COLO829 (cell line): ENCODE results near the gene ASB9.
"Not testable (repeated sequence)": the region's sequence is repeated elsewhere in the genome, so short reads cannot be mapped to it uniquely, and the experiment has no call there.

Source experiments
- DNase-seq: peaks from one replicate; pipeline ENCODE4 v3.0.0; 2012; ENCODE audit warnings: low spot score

ASB9 gene, protein sequence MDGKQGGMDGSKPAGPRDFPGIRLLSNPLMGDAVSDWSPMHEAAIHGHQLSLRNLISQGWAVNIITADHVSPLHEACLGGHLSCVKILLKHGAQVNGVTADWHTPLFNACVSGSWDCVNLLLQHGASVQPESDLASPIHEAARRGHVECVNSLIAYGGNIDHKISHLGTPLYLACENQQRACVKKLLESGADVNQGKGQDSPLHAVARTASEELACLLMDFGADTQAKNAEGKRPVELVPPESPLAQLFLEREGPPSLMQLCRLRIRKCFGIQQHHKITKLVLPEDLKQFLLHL

DNA sequence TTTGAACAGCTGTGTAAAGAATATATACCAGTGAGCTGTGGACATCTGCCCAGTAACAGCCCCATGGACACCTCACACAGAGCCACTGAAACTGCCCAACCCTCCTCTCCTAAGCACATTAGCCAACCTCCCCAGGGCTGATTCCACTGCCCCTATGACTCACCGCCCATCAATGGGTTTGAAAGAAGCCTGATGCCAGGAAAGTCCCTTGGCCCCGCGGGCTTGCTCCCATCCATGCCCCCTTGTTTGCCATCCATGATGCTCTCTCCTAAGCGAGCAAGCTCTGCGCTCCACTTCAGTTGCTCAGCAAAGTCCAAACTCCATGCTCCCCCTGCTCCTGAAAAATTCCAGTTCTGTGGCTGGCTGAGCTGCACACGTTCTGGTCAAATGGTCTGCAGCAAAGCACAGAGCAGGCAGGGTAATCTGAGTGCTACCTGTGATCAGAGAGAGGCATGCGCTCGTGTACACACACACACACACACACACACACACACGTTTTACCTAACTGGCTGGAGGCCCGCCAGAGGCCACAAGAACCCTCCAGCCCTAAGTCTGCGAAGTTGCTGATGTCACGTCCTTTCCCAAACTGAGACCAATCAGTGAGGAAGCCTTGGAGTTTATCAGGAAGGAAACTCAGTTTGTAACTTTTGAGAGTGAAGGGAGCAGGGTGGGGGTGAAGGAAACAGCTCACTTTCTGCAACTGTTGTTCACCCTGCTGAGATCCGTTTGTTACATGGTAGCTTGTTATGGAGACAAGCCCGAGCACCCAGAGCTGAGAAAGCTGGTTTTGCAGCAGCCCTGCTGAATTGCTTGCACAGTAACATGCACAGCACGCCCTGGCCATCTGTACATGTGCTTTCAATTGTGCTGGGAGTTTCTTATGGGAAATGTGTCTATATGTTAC lies at the start of gene ASB9:
Gene ASB9 (minus strand): TSS at position 466 of the 904 bp plus-strand sequence. CDS start 209 bp downstream, at position 257.
- DNase-seq = peak; percentile 66

DNA sequence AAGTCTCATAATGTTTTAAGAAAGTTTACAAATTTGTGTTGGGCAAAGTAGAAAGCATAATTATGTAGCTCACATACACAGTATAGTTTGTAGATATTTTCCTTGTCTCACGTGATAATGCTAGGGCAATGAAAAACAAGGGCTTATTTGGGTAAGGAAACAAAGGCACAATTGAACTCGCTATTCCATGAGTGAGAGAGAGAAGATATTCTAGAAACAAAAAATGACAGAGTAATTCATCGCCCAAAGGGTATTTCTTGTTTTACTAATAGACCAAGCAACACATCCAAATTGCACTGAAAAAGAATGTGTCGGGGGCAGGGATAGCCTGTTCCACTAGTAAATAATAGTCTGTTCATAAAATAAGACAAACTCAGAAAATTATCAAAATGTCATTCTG lies 49.2 kb upstream of the ASB9 start:
- DNase-seq = no peak

DNA sequence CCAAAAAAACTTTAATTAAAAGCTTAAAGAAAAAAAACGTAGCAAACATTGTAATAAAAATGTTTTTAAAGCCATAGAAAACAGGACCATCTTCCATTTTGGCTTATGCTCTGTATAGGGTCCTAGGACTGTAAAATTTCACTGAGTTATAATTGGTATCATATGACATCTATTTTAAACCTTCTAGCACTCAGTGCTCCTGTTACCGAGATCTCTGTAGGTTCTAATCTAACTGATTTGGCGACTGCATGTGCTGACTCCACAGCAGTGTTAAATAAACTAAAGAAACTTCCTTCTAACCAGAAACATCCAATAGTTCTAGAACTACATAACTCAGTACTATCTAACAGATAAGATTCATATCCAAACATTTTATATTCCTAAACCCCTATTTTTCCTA lies 45.6 kb upstream of the ASB9 start, which contains the start of gene ASB11:
Gene ASB11 (minus strand): TSS at position 132 of the 400 bp plus-strand sequence. CDS start 35 bp downstream, at position 97.
- DNase-seq = no peak

DNA sequence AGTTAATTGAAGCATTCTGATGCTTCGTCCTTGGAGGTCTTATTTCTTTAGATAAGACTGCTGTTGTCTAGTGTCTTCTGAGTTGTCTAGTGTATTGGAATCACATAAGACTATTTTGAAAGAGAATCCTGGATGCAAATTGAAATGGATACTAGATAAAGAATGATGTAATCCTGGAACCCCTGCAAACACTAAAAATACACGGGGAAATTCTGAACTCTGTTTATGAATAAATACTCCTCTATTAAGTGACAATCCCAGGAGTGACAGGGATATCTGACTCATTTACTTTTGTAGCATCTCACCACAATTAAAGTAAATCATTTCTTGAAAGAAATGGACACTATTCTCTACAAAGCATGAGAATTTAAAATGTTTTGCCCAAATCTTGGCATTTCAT lies 44.6 kb upstream of the ASB9 start:
- DNase-seq = no peak

DNA sequence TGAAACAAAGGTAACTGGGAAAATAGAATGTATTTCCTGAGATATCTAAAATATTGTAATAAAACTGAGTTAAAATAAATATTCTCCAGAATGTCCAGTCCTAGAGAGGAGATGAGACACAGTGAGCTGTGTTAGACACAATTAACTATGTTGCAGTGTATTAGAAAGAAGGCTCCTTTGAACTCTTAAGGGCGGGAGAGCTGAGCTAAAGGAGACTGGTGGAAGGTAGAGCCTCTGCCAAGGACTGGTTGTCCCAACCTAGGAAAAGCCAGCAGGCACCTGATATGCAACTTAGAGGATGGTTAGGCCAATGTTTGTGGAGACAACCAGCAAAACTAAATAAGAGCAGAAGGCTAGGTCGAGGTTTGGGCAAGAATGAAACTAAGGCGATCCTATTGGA lies 41.2 kb upstream of the ASB9 start:
- no peak for DNase-seq

DNA sequence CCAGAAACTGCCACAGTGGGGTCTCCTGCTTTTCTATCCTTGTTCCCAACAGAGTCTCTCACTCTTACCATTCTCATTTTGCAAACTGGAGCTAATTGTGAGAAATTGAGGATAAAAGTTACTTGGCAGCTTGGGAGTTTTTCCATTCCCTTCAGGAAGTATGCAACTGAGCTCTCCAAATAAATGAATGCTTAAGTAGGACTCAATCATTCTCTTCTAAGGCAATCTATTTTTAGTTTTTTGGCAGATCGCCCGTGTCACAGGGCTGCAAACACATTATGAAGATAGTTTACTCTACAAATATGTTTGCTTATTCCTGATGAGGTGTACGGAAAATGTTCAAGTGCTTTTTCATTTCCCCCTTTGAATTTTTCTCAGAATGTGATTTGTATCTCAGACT lies 40.2 kb upstream of the ASB9 start:
- peak; percentile 53 for DNase-seq

DNA sequence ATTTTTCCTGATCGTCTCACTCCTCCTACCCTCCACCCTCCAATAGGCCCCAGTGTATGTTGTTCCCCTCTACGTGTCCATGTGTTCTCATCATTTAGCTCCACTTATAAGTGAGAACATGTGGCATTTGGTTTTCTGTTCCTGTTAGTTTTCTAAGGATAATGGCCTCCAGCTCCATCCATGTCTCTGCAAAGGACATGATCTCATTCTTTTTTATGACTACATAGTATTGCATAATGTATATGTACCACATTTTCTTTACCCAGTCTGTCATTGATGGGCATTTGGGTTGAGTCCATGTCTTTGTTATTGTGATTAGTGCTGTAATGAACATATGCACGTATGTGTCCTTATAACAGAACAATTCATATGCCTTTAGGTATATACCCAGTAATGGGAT lies 36.0 kb upstream of the ASB9 start:
- DNase-seq = not testable (repeated sequence)

DNA sequence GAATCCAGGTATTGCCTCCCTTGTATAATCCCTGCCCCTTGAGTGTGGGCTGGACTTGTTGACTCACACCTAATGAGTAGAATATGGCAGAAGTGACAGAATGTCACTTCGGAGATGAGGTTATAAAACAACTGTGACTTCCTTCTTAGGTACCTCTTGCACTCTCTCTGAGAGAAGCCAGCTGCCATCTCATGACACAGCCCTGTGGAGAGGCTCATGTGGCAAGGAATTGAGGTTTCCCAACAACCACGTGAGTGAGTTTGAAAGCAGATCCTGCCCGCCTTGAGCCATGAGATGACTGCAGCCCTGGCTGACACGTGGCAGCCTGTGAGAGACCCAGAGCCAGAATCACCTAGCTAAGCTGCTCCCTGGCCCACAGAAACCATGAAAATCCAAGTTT lies 32.0 kb upstream of the ASB9 start:
- DNase-seq = no peak

DNA sequence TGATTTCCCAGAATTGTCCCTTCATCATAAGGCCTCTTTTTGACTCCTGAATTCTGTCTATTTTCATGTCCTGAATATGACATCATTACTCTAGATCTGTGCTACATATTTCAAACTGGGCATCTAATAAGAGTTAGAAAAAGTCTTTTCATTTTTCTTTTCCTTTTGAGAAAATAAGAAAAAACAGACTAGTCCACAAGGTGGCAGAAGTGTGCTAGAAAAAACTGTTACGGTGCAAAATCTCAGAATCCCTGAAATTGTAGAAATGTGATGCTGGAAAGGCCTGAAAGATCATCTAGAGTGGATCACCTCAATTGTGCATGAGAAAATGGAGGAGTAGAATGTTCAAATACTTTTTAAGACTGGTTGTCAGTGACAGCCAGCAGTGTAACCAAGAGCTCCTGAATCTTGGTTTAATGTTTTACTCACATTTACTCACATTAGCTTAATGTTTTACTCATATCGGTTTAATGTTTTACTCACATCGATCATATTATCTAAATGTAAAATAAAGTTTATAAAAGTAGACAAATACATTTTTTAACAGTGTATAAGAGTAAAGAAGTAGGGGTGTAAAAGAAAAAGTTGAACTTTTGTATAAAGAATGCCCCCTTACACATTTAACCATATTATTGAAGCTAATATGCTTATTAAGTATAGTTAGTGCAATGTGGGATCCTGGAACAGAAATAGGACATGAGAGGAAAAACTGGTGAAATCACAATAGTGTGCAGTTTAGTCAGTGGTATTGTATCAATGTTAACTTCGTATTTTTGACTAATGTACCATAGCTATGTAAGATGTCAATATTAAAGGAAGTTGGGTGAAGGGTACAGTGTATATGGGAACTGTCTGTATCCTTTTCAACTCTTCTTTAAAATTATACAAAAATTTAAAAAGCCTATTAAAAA lies 30.3 kb upstream of the ASB9 start:
- DNase-seq = peak; percentile 61

DNA sequence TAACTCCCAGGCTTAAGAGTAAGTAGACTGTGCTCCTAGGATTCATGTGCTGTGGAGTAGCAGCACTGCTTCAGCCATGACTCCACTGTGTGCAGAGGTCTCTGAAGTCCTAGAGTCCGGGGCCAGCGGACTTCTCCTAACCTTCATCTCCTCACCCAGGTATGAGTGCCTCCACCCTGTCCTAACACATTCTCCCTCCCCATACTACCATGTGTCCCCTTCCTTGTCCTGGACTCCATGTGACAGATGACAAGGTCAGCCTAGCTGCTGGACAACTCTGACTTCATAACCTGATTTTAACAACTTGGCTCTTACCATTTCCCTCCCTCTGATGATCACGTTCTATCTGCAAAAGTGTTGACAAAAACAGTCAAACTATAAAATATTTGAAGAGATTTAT lies 28.9 kb upstream of the ASB9 start:
- no peak for DNase-seq

DNA sequence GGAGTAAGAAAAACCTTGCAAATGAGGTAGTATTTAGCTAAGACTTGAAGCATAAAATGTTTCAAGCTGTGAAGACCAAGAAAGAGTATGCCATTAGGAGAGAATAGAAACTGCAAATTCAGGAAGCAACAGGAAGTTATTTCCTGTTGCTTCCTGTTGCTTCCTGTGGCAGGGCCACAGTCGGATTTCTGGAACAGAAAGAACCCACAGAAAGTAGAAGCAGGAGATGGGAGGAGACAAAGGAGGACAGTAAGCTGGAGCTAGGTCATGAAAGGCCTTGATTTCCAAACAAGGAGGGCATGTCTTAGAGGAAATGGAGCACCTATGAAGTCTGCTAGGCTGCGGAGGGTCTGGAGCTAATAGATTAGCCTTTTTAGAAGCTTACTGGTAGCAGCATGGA lies 28.3 kb upstream of the ASB9 start:
- DNase-seq = no peak

DNA sequence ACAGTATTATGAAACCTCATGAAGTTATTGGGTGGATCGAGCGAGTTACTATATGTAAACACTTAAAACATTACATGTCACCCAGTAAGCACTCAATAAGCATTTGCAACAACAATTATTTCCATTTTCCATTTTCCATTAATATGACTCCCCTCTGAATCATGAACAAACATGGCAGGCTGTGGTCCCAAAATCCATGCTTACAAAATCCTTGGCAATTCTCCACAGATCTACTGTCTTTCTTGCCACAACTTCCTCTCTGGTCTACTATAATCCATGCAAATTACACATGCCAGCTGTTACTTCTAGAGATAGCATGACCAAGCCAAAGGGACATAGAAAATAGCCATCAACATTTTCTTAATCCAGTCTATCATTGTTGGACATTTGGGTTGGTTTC lies 23.6 kb upstream of the ASB9 start:
- DNase-seq = no peak

DNA sequence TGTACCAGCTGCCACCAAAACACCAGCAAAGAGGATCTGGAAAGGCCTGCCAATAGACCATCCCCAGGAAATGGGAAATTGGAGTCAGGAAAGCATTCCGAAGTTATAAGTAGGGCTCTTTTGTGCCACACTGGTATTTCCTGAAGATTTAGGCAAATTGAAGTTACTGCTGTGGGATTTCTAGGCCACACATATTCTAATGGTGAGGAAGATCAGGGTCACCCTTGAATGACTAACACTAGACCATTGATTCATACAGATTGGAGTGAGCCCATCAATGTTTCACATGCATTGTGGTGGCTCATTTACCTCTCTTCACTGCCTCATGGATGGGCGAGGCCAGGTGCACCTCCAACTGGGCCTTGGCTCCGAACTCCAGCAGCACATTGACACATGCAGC lies 23.0 kb upstream of the ASB9 start:
- DNase-seq = no peak

DNA sequence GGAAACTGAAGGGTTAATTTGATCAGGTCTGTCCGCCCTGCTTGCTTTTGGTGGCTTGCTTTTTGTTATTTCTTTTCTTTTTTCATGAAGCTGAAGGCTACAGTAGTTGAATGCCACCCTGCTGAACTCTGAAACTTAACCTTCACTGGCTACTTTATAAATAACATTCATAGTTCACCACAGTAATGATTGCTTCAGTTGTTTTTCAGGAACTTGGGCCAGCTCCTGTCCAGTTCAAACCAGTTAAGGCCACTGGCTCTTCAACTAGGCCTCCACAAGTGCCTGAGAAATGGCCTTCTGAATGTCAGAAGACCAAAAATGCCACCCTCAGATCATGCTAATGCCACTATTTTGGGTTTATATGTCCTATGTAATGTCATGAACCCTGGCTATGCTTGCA lies 7.7 kb upstream of the ASB9 start:
- DNase-seq = no peak

DNA sequence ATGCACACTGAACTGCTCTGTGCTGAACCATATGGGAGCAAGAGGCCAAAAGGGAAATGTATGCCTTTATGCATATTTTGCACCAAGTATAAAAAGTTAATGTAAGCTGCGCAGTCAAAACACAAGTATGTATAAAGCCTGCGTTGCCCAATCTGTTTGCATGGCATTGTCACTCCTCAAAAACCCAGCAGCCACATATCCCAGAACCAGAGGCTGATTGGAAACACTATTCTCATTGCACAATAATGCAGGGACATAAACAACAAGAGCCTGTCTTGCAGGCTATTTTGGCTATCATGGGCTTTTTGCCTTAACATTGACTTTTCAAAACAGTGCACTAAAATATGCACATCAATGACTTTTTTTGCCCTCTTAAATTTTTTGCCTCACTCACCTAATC lies 5.1 kb upstream of the ASB9 start:
- no peak for DNase-seq

DNA sequence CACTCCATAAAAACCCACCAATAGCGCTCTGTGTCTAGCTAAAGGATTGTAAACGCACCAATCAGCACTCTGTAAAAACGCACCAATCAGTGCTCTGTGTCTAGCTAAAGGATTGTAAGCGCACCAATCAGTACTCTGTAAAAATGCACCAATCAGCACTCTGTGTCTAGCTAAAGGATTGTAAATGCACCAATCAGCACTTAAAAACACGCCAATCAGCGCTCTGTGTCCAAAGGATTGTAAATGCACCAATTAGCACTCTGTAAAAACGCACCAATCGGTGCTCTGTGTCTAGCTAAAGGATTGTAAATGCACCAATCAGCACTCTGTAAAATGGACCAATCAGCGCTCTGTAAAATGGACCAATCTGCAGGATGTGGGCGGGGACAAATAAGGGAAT lies 3.4 kb upstream of the ASB9 start:
- not testable (repeated sequence) for DNase-seq

DNA sequence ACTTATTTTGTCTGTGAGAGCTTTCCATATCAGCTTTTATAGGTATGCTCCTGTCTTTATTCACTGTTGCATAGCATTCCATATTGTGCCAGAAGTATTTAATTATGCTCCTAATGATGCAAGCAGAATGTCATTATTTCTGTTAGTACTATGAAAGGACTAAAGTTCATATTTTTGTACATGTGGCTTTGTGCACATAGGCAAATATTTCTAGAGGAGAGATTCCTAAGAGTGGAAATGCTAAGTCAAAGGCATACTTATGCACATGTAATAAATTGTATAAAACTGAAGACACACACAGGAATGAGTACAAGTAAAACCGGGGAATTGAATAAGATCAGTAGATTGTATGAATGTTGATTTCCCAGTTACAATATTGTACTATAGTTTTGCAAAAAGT lies 1.9 kb upstream of the ASB9 start:
- no peak for DNase-seq

DNA sequence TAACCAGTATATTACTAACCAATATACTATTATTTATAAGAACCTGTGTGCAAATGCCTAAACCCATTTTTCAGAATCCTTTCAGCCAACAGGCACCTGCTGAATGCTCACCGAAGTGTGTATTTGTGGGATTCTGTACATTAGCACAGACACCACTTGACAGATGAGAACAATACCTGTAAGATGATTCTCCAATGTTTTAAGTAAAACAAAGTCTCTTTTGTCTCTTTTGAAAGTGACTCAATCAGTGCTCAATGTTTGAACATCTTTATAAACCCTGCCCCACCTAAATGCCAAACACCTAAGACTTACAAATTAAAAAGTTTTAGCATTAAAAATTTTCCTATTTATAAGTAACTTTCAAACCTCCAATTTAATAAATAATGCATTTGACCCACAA lies 763 bp downstream of the ASB9 start:
- DNase-seq = no peak

DNA sequence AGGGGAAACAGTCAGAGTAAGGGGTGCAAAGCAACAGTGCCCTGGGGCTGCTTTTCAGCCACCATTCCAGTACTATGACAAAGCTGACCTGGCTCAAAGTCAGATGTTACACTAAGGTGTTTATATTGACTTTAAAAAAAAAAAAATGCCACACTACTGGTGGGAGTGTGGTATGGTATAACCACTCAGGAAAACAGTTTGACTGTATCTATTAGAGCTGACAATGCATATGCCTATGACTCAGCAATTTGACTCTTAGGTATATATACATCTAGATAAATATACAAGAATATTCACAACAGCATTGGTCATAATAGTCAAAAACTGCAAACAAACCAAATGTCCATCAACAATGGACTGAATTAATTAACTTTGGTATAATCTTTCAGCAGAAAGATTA lies 15.0 kb downstream of the ASB9 start:
- no peak for DNase-seq

DNA sequence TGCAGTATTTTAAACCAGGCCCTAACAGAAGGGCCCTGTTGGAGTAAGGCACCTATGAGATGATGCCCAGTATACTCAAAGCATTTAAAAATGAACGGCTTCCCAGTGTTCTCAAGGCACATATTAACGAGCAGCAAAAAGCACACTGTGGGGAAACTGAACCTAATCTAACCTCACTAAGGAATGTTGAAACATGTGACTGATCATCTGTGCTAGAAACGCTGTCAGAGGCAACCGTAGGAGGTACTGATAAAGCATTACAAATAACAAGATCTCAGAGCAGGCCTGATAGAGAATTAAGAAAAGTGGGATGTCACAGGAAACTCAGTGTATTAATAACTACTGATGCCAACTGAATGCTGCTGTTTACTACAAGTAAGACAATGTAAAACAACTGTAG lies 24.0 kb downstream of the ASB9 start:
- DNase-seq = no peak

DNA sequence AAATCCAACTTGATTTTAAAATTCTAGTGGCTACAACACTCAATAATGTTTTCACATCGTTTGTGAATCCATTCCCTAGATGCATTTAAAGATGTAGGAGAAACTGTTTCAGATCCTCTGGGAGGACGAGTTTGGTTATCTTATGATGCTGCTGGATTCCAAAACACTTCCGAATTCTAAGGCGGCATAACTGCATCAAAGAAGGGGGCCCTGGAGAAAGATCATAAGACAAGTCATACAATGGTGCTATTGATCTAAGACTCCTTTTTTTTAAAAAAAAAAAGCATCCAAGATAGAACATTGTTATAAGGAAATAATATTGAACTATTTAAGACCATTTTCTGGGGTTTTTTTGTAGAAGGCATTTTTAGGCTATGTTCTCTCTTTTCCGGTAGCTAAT lies 25.5 kb downstream of the ASB9 start:
- peak; percentile 79 for DNase-seq

DNA sequence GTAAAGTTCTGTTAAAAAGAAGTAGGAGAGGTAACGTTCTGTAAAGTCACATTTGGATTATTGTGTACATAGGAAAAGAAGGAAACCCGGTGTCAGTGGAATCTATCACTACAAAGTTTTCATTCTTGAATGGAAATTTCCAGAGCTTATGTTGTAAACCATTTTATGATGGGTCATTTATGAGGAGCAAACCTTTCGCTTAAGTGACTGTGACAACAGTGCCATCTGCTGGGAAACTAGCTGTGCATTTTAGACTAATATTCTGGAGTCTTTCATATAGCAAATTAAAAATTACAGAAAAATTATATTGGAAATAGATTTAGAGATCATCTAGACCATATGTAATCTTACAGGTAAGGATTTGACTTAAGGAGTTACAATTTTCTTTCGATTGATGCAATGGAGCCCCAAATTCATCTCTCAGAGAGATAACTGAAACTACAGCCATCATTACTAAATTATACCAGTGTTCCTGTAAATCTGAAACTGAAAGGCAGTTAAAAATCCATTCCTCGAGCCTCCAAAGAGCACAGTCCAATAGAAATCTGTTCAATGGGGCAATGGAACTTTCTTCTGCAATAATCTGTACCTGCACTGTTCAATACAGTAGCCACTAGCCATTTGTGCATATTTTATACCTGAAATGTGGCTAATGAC lies 26.9 kb downstream of the ASB9 start:
- DNase-seq = peak; percentile 50
